Kidney epithelial cell (primary cell): ENCODE results near the gene TTC9. TPM values are rescaled to one million over a fixed set of nuclear protein-coding genes. Genes with fewer than 3 reads are reported as not detected.

Experiments
- DNase-seq: peaks from one replicate; pipeline ENCODE4 v3.0.0-alpha.2; 2010; ENCODE audit warnings: low read depth
- H3K27me3 ChIP-seq: 2 replicates; pipeline ENCODE4 v1.6.0; 2011; ENCODE audit warnings: low read length; ENCODE audit not compliant: control insufficient read depth, insufficient read depth
- H3K36me3 ChIP-seq: 2 replicates; pipeline ENCODE4 v1.5.1; 2011; ENCODE audit warnings: low read length; ENCODE audit not compliant: control insufficient read depth, insufficient read depth
- H3K4me3 ChIP-seq: 2 replicates; pipeline ENCODE4 v1.5.1; 2011; ENCODE audit warnings: low read depth, mild to moderate bottlenecking, control low read depth, low read length
- total RNA-seq: library from RNA; depleted of rRNA; stranded (reverse); fragments of >200 nt; gene quantifications from 2 replicates; pipeline ENCODE4 v1.2.3, GENCODE V29; 2015
- TF ChIP-seq, protein P1 (sequence below): IDR thresholded peaks from 2 replicates; pipeline ENCODE4 v1.5.1; 2011; ENCODE audit warnings: mild to moderate bottlenecking, moderate library complexity, low read length, control low read depth, inconsistent platforms; ENCODE audit not compliant: insufficient read depth, poor library complexity, severe bottlenecking

Gene TTC9
- total RNA-seq, 1 donor from 2014 or later: 16.5 TPM

DNA sequence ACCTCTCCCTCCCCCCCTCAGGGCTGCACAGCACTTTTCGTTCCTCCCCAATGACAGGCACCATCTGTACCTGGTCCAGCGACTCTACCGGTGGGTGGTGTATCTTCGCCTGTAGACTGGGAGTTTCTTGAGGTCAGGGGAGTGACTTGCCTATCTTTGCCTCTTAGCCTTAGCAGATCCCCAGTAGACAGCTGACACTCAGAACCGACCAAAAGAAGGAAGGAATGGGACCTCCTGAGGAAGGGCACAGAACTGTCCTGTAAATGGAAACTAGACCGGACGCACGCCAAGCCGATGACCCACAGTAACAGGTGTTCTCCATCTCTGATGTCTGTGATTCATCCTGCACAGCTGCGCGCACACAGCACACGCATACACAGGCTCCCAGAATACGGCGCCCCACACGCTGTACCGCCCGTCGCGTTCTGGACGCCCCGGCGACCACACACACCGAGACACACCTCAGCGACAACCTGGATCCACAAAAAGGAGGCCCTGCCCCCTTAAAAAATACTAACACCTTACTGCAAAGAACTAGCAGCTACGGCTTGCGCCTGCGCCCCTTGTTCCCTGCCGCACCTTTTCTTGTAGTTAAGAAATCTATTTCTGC is 673 bp upstream of the TTC9 start:
- Histone ChIP-seq H3K36me3 (no peaks in the 10 kb centered on the region), H3K27me3 (no peaks in the 10 kb centered on the region), H3K4me3 (peak overlapping the region; percentile 66)
- no peak for DNase-seq
- TF ChIP-seq, protein P1, sequence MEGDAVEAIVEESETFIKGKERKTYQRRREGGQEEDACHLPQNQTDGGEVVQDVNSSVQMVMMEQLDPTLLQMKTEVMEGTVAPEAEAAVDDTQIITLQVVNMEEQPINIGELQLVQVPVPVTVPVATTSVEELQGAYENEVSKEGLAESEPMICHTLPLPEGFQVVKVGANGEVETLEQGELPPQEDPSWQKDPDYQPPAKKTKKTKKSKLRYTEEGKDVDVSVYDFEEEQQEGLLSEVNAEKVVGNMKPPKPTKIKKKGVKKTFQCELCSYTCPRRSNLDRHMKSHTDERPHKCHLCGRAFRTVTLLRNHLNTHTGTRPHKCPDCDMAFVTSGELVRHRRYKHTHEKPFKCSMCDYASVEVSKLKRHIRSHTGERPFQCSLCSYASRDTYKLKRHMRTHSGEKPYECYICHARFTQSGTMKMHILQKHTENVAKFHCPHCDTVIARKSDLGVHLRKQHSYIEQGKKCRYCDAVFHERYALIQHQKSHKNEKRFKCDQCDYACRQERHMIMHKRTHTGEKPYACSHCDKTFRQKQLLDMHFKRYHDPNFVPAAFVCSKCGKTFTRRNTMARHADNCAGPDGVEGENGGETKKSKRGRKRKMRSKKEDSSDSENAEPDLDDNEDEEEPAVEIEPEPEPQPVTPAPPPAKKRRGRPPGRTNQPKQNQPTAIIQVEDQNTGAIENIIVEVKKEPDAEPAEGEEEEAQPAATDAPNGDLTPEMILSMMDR: no peak

DNA sequence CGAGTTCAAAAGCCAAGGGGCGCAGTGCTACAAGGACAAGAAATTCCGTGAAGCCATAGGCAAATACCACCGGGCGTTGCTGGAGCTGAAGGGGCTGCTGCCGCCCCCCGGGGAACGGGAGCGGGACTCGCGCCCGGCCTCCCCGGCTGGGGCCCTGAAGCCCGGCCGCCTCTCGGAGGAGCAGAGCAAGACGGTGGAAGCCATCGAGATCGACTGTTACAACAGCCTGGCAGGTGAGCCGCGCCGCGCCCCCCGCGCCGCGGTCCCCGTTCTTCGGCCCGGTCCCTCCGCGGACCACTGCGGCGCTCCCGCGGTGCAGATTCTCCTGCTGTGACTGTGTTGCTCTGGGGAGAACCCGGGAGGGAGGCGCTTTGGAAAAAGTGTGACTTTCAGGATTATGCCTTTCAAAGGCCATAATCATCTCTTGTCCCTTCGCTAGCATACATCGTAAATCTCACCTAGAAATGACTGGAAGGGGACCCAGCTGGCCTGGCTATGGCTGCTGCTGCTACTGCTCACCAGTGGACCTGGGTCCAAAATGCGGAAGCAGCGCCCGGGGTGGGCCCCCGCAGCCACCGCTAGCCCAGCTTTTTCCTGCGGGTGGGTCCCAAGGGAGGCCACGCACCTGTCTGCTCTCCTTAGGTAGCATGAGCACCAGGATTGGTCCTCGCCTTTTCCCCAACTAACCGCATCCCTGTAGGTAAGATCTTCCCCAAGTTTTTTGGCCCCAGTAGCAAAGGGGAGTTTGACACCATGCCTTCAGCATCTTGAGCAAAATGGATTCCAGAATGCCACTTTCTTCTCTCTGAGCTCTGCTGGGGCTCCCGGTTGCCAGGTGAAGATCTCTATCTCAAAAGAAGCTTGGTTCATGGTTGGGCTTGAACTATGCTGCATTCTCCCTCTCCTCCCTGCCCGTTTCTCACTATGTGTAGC is 853 bp downstream of the TTC9 start:
- H3K27me3 ChIP-seq: no peaks in the 10 kb centered on the region
- TF ChIP-seq, protein P1: no peak
- H3K36me3 ChIP-seq: no peaks in the 10 kb centered on the region
- DNase-seq: no peak
- peak overlapping the region; percentile 66 for H3K4me3 ChIP-seq

DNA sequence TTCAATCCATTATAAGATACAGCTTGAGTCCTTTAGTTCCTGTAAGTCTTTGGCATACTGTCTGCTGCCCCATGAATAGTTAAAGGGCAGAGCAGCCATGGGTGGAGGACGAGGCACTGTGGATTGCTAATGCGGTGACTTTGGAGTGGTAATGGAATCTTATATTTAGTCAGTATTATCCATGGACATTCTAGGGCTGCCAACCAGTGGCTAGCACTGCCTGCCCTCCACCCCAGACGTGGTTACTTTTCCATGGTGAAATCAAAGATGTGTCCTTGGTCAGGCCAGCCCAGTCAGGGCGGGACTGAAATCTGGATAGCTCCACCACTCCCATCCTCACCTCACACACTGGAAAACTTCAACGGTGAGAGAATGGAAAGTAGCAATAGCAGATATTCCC is 2.3 kb downstream of the TTC9 start:
- Histone ChIP-seq H3K27me3 (no peaks in the 10 kb centered on the region), H3K4me3 (no peak overlapping the region), H3K36me3 (no peaks in the 10 kb centered on the region)
- no peak for DNase-seq
- TF ChIP-seq, protein P1: no peak

DNA sequence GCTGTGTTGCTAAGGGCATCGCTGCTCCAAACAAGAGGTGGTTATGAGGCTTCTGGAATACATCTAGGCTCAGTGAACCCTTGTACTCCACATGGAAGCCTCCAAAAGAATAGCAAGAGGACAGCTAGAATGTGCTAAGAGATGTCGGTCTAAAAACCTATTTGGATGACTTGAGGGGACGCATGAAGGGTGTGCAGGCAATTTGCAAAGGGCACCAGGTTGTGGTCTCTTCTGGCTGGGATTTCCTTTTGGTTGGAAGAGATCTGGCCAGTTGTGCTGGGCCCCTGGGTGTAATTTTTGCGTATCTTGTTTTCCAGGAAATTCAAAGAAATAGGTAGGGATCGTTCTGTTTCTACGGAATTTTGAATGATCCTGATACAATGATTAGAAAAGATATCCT is 4.2 kb downstream of the TTC9 start:
- TF ChIP-seq, protein P1: no peak

DNA sequence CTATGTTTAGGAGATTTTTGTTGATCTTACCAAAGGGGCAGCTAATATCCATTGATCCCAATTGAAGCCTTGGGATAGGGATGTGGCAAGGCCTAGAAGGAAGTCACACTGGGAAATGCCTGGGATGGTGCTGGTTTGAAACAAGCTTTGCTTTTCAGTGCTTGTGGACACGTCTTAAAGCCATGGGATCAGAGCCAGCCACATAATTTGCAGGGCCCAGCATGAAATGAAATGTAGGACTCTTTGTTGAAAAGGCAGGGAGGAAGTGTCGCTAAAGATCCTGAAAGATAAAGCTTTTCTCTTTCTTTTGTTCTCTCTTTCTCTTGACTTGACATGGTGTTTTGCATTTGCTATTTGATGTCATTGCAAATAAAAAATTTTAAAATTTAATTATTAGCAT is 5.0 kb downstream of the TTC9 start:
- H3K4me3 ChIP-seq: no peak overlapping the region
- TF ChIP-seq, protein P1: no peak
- DNase-seq: no peak
- no peaks in the 10 kb centered on the region for H3K36me3 ChIP-seq
- no peaks in the 10 kb centered on the region for H3K27me3 ChIP-seq

More for the DNA sequence above, 4.2 kb downstream of the TTC9 start:
- Histone ChIP-seq H3K27me3 (no peaks in the 10 kb centered on the region), H3K4me3 (no peak overlapping the region), H3K36me3 (no peaks in the 10 kb centered on the region)
- DNase-seq: no peak
